ENCODE results near the gene DSCAM. TPM values are rescaled to one million over a fixed set of nuclear protein-coding genes. Genes with fewer than 3 reads are reported as not detected.

The DSCAM gene
- total and polyA plus RNA-seq, 12 donors = under 0.01 to 0.11 (median 0.07) TPM; not detected in 5

GRCh38 chr21:40827509-40827908, 19.4 kb downstream of the DSCAM start:
- intact Hi-C loops (cut with DNase I) = no loop called here
- Histone ChIP-seq H3K27me3 (no peaks in the 10 kb centered on the region), H3K36me3 (replicated peaks in 1 of 2) (no peaks in the 10 kb centered on the region), H3K4me3 (no peak overlapping the region), H3K4me1 (replicated peaks in 1 of 2) (no peaks in the 10 kb centered on the region), H3K9me3 (replicated peaks in 1 of 3) (no peaks in the 10 kb centered on the region), H3K27ac (no peak overlapping the region)
- no peak for TF ChIP-seq POLR2A (IDR thresholded peaks at IDR 0.05)
- no peak for TF ChIP-seq CTCF (IDR thresholded peaks at IDR 0.05)
- 88 to 91% (median 91%) methylated on average over 4 of the region's 4 CpGs for WGBS, 4 donors
- no peak for DNase-seq

DNA sequence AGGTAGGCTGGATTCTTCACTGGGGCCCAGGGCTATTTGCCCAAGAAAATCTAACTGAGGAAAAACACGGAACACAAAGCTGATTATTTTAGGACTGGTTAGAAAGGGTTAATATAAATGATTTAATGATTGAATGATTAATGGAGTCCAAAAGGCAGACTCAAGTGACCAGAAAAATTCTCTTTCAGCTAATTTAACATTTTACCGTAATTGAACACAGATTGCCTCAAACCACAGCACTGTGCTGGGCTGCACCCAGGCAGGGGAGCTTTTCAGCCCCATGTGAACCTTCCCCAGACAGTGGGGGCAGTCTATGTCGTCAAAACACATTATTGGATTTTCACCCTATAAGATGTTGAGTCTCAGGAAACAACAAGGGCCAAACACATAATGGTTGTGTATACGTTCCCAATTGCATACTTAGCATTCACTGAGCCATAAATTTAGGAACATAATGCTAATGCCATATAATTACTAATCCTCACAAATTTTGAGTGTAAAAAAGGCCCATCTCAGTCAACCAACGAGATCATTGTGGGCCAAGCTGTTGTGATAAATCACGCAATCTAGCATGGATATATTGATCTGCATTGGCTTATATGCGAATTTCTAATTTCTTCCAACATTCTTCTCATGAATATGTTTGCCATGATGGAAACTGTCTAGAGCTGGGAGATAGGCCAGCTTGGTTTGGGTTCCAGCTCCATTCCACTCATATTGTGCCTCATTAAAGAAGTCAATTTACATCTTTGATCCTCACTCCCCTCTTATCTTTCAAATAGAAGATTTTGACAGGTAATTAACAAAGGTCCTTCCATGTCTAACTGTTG, 27.7 kb downstream of the DSCAM start:
- intact Hi-C loops (cut with DNase I) = no loop called here
- WGBS, 4 donors = 80 to 93% (median 84%) methylated on average over 7 of the region's 7 CpGs
- Histone ChIP-seq H3K27ac (no peak overlapping the region), H3K4me3 (no peak overlapping the region), H3K9me3 (replicated peaks in 1 of 3) (no peaks in the 10 kb centered on the region), H3K36me3 (replicated peaks in 1 of 2) (no peaks in the 10 kb centered on the region), H3K4me1 (replicated peaks in 1 of 2) (no peaks in the 10 kb centered on the region), H3K27me3 (no peaks in the 10 kb centered on the region)
- no peak for DNase-seq
- no peak for TF ChIP-seq POLR2A (IDR thresholded peaks at IDR 0.05)
- no peak for TF ChIP-seq CTCF (IDR thresholded peaks at IDR 0.05)

DNA sequence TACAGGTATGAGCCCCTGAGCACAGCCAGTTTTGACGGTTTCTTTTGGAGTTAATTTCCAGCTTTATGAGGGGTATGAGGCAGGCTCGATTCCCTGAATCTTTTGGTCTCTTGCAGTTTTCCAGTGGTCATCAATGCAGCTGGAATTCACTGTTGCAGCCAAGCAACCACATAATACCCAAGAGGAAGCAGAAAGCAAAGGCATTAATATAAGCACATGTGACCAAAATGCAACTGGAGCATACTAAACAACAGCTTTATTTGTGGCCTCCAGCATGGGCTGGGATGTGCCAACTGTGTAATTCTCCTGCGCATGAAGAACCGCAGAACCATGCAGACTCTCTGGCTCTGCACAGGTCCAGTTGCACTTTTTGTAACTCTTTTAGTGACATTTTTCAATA, 33.0 kb downstream of the DSCAM start:
- no peak for DNase-seq
- intact Hi-C loops (cut with DNase I) = no loop called here

DNA sequence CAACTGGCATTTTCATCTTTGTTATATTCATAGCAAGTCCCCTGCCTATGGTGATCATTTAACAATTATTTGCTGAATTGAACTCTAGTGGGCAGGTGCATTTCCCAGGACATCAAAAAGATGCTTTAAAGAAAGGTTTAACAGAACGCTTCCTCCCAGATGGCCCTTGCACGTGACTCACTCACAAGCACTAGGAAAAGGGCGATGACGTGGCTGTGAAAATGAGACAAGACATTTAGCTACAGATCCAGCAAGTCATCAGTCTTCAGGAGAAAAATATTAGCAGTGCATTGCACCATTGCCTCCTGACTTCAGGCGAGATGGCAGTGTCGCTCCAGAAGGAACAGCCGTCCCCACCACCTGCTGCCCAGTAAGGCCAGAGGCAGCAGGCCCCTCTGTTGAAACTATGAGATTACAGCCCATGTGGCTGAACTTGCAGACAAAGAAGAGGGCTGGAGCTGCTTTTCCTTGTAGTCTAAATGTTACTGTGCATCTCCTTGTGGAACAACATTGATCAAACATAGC, 37.2 kb downstream of the DSCAM start:
- WGBS, 4 donors = 77 to 88% (median 83%) methylated on average over 7 of the region's 7 CpGs

More for the DNA sequence above, 33.0 kb downstream of the DSCAM start:
- no peaks in the 10 kb centered on the region for H3K4me1 ChIP-seq (replicated peaks in 1 of 2)
- WGBS, 4 donors = 87 to 94% (median 91%) methylated on average over 4 of the region's 4 CpGs
- H3K27me3 ChIP-seq = no peaks in the 10 kb centered on the region
- no peak for TF ChIP-seq CTCF (IDR thresholded peaks at IDR 0.05)
- TF ChIP-seq POLR2A (IDR thresholded peaks at IDR 0.05) = no peak
- H3K27ac ChIP-seq = no peak overlapping the region
- no peaks in the 10 kb centered on the region for H3K36me3 ChIP-seq (replicated peaks in 1 of 2)
- no peaks in the 10 kb centered on the region for H3K9me3 ChIP-seq (replicated peaks in 1 of 3)
- no peak overlapping the region for H3K4me3 ChIP-seq

More for the DNA sequence above, 37.2 kb downstream of the DSCAM start:
- H3K4me1 ChIP-seq (replicated peaks in 1 of 2) = no peaks in the 10 kb centered on the region
- H3K36me3 ChIP-seq (replicated peaks in 1 of 2) = no peaks in the 10 kb centered on the region
- no peak overlapping the region for H3K4me3 ChIP-seq
- intact Hi-C loops (cut with DNase I) = no loop called here
- TF ChIP-seq CTCF (IDR thresholded peaks at IDR 0.05) (no peak), POLR2A (IDR thresholded peaks at IDR 0.05) (no peak)
- H3K9me3 ChIP-seq (replicated peaks in 1 of 3) = no peaks in the 10 kb centered on the region
- no peaks in the 10 kb centered on the region for H3K27me3 ChIP-seq
- no peak overlapping the region for H3K27ac ChIP-seq
- no peak for DNase-seq
